ENCODE results near the gene TMEM178B.

DNA sequence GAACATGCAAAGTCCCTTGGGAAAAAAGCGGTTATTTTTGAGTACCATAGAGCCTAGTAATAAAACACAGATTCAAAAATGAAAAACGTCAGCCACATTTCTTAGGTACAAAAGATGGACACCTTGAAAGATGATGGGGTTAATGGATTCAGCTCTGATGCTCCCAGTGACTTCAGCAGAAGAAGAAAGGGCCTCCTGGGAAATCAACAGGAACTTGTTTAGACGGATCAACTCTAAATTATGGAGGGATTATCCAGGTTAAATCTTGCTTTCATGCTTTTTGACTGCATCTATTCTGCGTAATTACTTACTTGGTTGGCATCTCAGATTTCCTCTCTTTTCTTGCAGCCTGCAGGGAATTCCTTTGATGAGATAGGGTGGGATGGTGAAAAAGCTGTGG, 82.5 kb downstream of the TMEM178B start:
- TF ChIP-seq EZH2 (IDR thresholded peaks at IDR 0.05) (no peak), POLR2AphosphoS5 (IDR thresholded peaks at IDR 0.05; ENCODE audit: borderline replicate concordance, low read depth, low read length) (no peak), FOXP2 (optimal IDR thresholded peaks at IDR 0.05; ENCODE audit: control extremely low read depth, extremely low read length, insufficient read depth) (no peak)
